HEK293 (cell line): Measurements from ENCODE around the gene ATP1B2.

ENCODE experiments used
- BCL11B ChIP-seq: fragments of 450-650 bp; formaldehyde crosslinking; IDR thresholded peaks from 2 replicates; pipeline ENCODE4 v1.5.1; 2016; ENCODE audit warnings: low read depth, missing biosample characterization, missing genetic modification characterization
- CTCF ChIP-seq: fragments of 450-650 bp; formaldehyde crosslinking; IDR thresholded peaks from 2 replicates; pipeline ENCODE4 v1.5.1; 2016; ENCODE audit warnings: missing biosample characterization, missing genetic modification characterization
- INSM2 ChIP-seq: fragments of 450-650 bp; formaldehyde crosslinking; IDR thresholded peaks from 2 replicates; pipeline ENCODE4 v1.5.1; 2016; ENCODE audit warnings: missing biosample characterization, missing genetic modification characterization
- PRDM10 ChIP-seq: fragments of 450-650 bp; formaldehyde crosslinking; IDR thresholded peaks from 2 replicates; pipeline ENCODE4 v1.5.1; 2016; ENCODE audit warnings: missing biosample characterization, missing genetic modification characterization
- ZBTB20 ChIP-seq: fragments of 450-650 bp; formaldehyde crosslinking; IDR thresholded peaks from 2 replicates; pipeline ENCODE4 v1.5.1; 2016; ENCODE audit warnings: missing biosample characterization, missing genetic modification characterization
- ZBTB26 ChIP-seq: fragments of 450-650 bp; formaldehyde crosslinking; optimal IDR thresholded peaks from 2 replicates; pipeline ENCODE3; 2016; ENCODE audit warnings: missing biosample characterization, mild to moderate bottlenecking, missing genetic modification characterization
- ZBTB7A ChIP-seq: fragments of 450-650 bp; formaldehyde crosslinking; IDR thresholded peaks from 2 replicates; pipeline ENCODE4 v1.5.1; 2016; ENCODE audit warnings: low read depth, missing biosample characterization, missing genetic modification characterization
- ZNF148 ChIP-seq: fragments of 450-650 bp; formaldehyde crosslinking; IDR thresholded peaks from 2 replicates; pipeline ENCODE4 v1.5.0; 2017; ENCODE audit warnings: missing biosample characterization, missing genetic modification characterization, borderline replicate concordance
- ZNF175 ChIP-seq: fragments of 450-650 bp; formaldehyde crosslinking; IDR thresholded peaks from 2 replicates; pipeline ENCODE4 v1.5.1; 2016; ENCODE audit warnings: missing biosample characterization, missing genetic modification characterization
- ZNF184 ChIP-seq: fragments of 450-650 bp; IDR thresholded peaks from 2 replicates; pipeline ENCODE4 v1.5.1; 2018; ENCODE audit warnings: missing biosample characterization, mild to moderate bottlenecking, missing genetic modification characterization
- ZNF362 ChIP-seq: fragments of 450-650 bp; formaldehyde crosslinking; IDR thresholded peaks from 2 replicates; pipeline ENCODE4 v1.5.1; 2016; ENCODE audit warnings: missing biosample characterization, missing genetic modification characterization
- ZNF449 ChIP-seq: fragments of 450-650 bp; formaldehyde crosslinking; IDR thresholded peaks from 2 replicates; pipeline ENCODE4 v1.5.1; 2017; ENCODE audit warnings: missing biosample characterization, mild to moderate bottlenecking, missing genetic modification characterization, moderate library complexity
- ZNF501 ChIP-seq: fragments of 450-650 bp; formaldehyde crosslinking; IDR thresholded peaks from 2 replicates; pipeline ENCODE4 v1.5.1; 2016; ENCODE audit warnings: missing biosample characterization, missing genetic modification characterization
- ZNF518A ChIP-seq: fragments of 450-650 bp; formaldehyde crosslinking; conservative IDR thresholded peaks from 2 replicates; pipeline ENCODE4 v1.5.1; 2016; ENCODE audit warnings: low read depth, missing biosample characterization, missing genetic modification characterization
- ZNF549 ChIP-seq: fragments of 450-650 bp; IDR thresholded peaks from 2 replicates; pipeline ENCODE4 v1.5.1; 2018; ENCODE audit warnings: missing biosample characterization, missing genetic modification characterization, mild to moderate bottlenecking, inconsistent platforms, moderate library complexity
- ZNF660 ChIP-seq: fragments of 450-650 bp; IDR thresholded peaks from 2 replicates; pipeline ENCODE4 v1.5.1; 2018; ENCODE audit warnings: missing biosample characterization, mild to moderate bottlenecking, missing genetic modification characterization
- ZNF792 ChIP-seq: fragments of 450-650 bp; formaldehyde crosslinking; IDR thresholded peaks from 2 replicates; pipeline ENCODE4 v1.5.1; 2016; ENCODE audit warnings: missing biosample characterization, missing genetic modification characterization
- ZSCAN30 ChIP-seq: fragments of 450-650 bp; IDR thresholded peaks from 2 replicates; pipeline ENCODE4 v1.5.1; 2018; ENCODE audit warnings: missing biosample characterization, mild to moderate bottlenecking, missing genetic modification characterization, moderate library complexity

Gene ATP1B2

GRCh38 chr17:7687908-7688807 is 37.4 kb downstream of the ATP1B2 start, which contains the start of gene WRAP53 (continued):
- TF ChIP-seq INSM2 (tag by site-specific recombination) (no peak), ZBTB26 (tag by site-specific recombination) (peak; percentile 29), ZNF449 (tag by site-specific recombination) (no peak), ZNF792 (tag by site-specific recombination) (no peak), ZNF518A (tag by site-specific recombination) (peak; percentile 54; the same call in 1 of the 2 replicates), ZNF175 (no peak), ZNF549 (tag by site-specific recombination) (no peak), ZNF148 (tag by site-specific recombination) (no peak), PRDM10 (tag by site-specific recombination) (peak; percentile 56), ZNF660 (peak; percentile 70), ZBTB7A (tag by site-specific recombination) (no peak), ZSCAN30 (tag by site-specific recombination) (no peak; the same call in 1 of the 2 replicates), ZBTB20 (tag by site-specific recombination) (peak; percentile 35; the same call in 1 of the 2 replicates), ZNF501 (tag by site-specific recombination) (peak; percentile 24; the same call in 1 of the 2 replicates), BCL11B (tag by site-specific recombination) (0 out of 2 replicates have a peak, but pooled peaks have one; percentile 50), ZNF362 (tag by site-specific recombination) (no peak), CTCF (tag by site-specific recombination) (peak; percentile 99), ZNF184 (tag by site-specific recombination) (peak; percentile 38; the same call in 1 of the 2 replicates)
